Gastrocnemius medialis (tissue), 4 donors: ENCODE data around the gene TPX2. TPM values are rescaled to one million over a fixed set of nuclear protein-coding genes. Genes with fewer than 3 reads are reported as not detected.
A peak's percentile ranks its signal among the peaks of the same experiment; 100 is the strongest.

Experiments used
- ATAC-seq, 2 donors: fragments of 150-250 bp; one replicate each; pipeline ENCODE4 v1.9.1; 2016
- DNase-seq, 2 donors: peaks; one replicate each; pipeline ENCODE4 v3.0.0-alpha.2; 2019
- H3K27ac ChIP-seq, 4 donors: fragments of 200-600 bp; sonication (generic); 1 replicate in 1 of 4; 2 replicates in 3 of 4; pipeline ENCODE4 v1.5.1; 2016 to 2018; ENCODE audit warnings: mild to moderate bottlenecking in 2 of 4, moderate library complexity in 1 of 4
- H3K27me3 ChIP-seq, 3 donors: fragments of 200-600 bp; sonication (generic) in 2 of 3; 1 replicate in 1 of 3; 2 replicates in 2 of 3; pipeline versions ENCODE4 v1.5.1 to v1.6.0; 2016 to 2019; ENCODE audit warnings: mild to moderate bottlenecking in 1 of 3, moderate library complexity in 1 of 3
- H3K36me3 ChIP-seq, 2 donors: fragments of 200-600 bp; sonication (generic) in 1 of 2; one replicate each; pipeline ENCODE4 v1.5.1; 2017 to 2018
- H3K4me1 ChIP-seq, 2 donors: fragments of 200-600 bp; sonication (generic) in 1 of 2; one replicate each; pipeline ENCODE4 v1.5.1; 2016 to 2017; ENCODE audit warnings: mild to moderate bottlenecking in 2 of 2
- H3K4me3 ChIP-seq, 4 donors: fragments of 200-600 bp; sonication (generic) in 3 of 4; 1 replicate in 1 of 4; 2 replicates in 3 of 4; pipeline ENCODE4 v1.5.1; 2016 to 2019; ENCODE audit warnings: mild to moderate bottlenecking in 2 of 4
- H3K9me3 ChIP-seq, 3 donors: fragments of 200-600 bp; sonication (generic) in 2 of 3; 1 replicate in 1 of 3; 2 replicates in 2 of 3; pipeline ENCODE4 v1.5.1; 2016 to 2019
- CTCF ChIP-seq, 5 experiments: fragments of 450-650 bp in 3 of 5; fragments of 200-600 bp in 2 of 5; sonication (generic) in 2 of 5; IDR thresholded peaks in 4 of 5; conservative IDR thresholded peaks in 1 of 5; 1 replicate in 4 of 5; 2 replicates in 1 of 5; pipeline ENCODE4 v1.5.1; 2016 to 2019; ENCODE audit warnings: antibody characterized with exemption in 5 of 5, mild to moderate bottlenecking in 3 of 5, moderate library complexity in 3 of 5
- POLR2A ChIP-seq, 2 donors: fragments of 450-650 bp; IDR thresholded peaks; one replicate each; pipeline ENCODE4 v1.6.1; 2017; ENCODE audit warnings: antibody characterized with exemption in 2 of 2, mild to moderate bottlenecking in 2 of 2, moderate library complexity in 2 of 2
- in situ Hi-C, 4 donors: fragments of 200-750 bp; cut with MboI; loops; one replicate each; pipeline versions ENCODE4 v1.15.0 to v1.8.0; 2017; ENCODE audit warnings: low sequenced_read_pairs in 4 of 4
- intact Hi-C: fragments of 100-400 bp; cut with DNase I; formaldehyde crosslinking; loops from one replicate; pipeline ENCODE4 v1.15.1; 2023; ENCODE audit warnings: low total_unique reads
- total RNA-seq, 4 donors: library from RNA; depleted of rRNA; stranded (reverse); fragments of >200 nt; gene quantifications; one replicate each; pipeline versions ENCODE4 v1.1.0 to v1.2.3, GENCODE V29; 2016

TPX2 gene
- total RNA-seq, 4 donors from 2014 or later, result 0.46 to 1.9 (median 1.0) TPM

- H3K36me3 ChIP-seq, result no peaks in the 10 kb centered on the region
- in situ Hi-C loops (no loop called here), intact Hi-C loops (loop anchor here (1.0 to 2.0 kb wide), 2 partner anchors 9 to 28 kb away; no protein-coding TSS in a partner anchor)
- H3K27ac ChIP-seq, result peak overlapping the region; percentile 86 to 93 (median 90)
- DNase-seq (peak; percentile 83 to 87), ATAC-seq (peak; percentile 96 to 97)
- H3K27me3 ChIP-seq, result no peaks in the 10 kb centered on the region
- H3K9me3 ChIP-seq, result no peaks in the 10 kb centered on the region
- peak overlapping the region in 1 of 4 donors; percentile 30 for H3K4me3 ChIP-seq
- TF ChIP-seq POLR2A (IDR thresholded peaks at IDR 0.05) (peak; percentile 54 to 65), CTCF (IDR thresholded peaks at IDR 0.05 in 4 of 5, conservative IDR thresholded peaks at IDR 0.05 in 1 of 5) (no peak)
- peaks cover 75 to 87% of the 10 kb centered on the region in 2 donors for H3K4me1 ChIP-seq
Measured at GRCh38 chr20:31698803-31699718, 40.0 kb upstream of the TPX2 start.

GRCh38 chr20:31699801-31700728, 39.0 kb upstream of the TPX2 start:
- Histone ChIP-seq H3K27ac (peak overlapping the region; percentile 86 to 93 (median 90)), H3K9me3 (no peaks in the 10 kb centered on the region), H3K4me1 (peaks cover 73 to 86% of the 10 kb centered on the region in 2 donors), H3K4me3 (no peak overlapping the region), H3K36me3 (no peaks in the 10 kb centered on the region), H3K27me3 (no peaks in the 10 kb centered on the region)
- DNase-seq (no peak), ATAC-seq (no peak)
- TF ChIP-seq POLR2A (IDR thresholded peaks at IDR 0.05), result no peak
- in situ Hi-C loops (no loop called here), intact Hi-C loops (loop anchor here (1.0 to 2.0 kb wide), 2 partner anchors 8 to 29 kb away; no protein-coding TSS in a partner anchor)

DNA sequence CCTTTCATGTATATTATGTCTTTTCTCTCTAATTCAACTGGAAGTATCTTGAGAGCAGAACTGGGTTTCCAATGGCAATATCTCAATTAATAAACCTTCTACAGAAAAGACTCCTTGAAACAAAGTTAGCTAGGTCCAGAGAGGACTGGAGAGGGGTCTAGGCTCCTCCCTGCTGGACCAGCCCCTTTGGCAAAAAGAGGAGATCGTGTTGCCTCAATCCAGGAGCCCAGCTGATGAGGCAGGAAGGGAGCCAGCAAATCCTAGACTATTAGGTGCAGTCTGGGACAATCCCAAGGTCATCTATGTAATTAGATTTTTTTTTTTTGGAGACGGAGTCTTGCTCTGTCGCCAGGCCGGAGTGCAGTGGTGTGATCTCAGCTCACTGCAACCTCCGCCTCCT, 38.3 kb upstream of the TPX2 start:
- no peak for ATAC-seq
- peak in 1 of 2 donors; percentile 34 for DNase-seq
- no peaks in the 10 kb centered on the region for H3K27me3 ChIP-seq
- no peak overlapping the region for H3K4me3 ChIP-seq
- intact Hi-C loops, result no loop called here
- TF ChIP-seq CTCF (IDR thresholded peaks at IDR 0.05 in 4 of 5, conservative IDR thresholded peaks at IDR 0.05 in 1 of 5), result no peak
- TF ChIP-seq POLR2A (IDR thresholded peaks at IDR 0.05), result no peak
- no peaks in the 10 kb centered on the region for H3K36me3 ChIP-seq
- H3K9me3 ChIP-seq, result no peaks in the 10 kb centered on the region
- H3K4me1 ChIP-seq, result peaks cover 74 to 86% of the 10 kb centered on the region in 2 donors
- in situ Hi-C loops, result no loop called here
- H3K27ac ChIP-seq, result peak overlapping the region; percentile 86 to 93 (median 90)

GRCh38 chr20:31701591-31701990, 37.5 kb upstream of the TPX2 start:
- Histone ChIP-seq H3K27ac (peak overlapping the region; percentile 86 to 93 (median 90)), H3K27me3 (no peaks in the 10 kb centered on the region), H3K4me1 (peaks cover 74 to 86% of the 10 kb centered on the region in 2 donors), H3K4me3 (no peak overlapping the region), H3K9me3 (no peaks in the 10 kb centered on the region), H3K36me3 (no peaks in the 10 kb centered on the region)
- in situ Hi-C loops, result no loop called here
- intact Hi-C loops, result no loop called here
- no peak for ATAC-seq
- DNase-seq, result no peak
- TF ChIP-seq CTCF (IDR thresholded peaks at IDR 0.05 in 4 of 5, conservative IDR thresholded peaks at IDR 0.05 in 1 of 5) (no peak), POLR2A (IDR thresholded peaks at IDR 0.05) (no peak)
